Transverse colon (tissue), 4 donors: ENCODE results near the gene CEP135. TPM values are rescaled to one million over a fixed set of nuclear protein-coding genes. Genes with fewer than 3 reads are reported as not detected.

ENCODE experiments used
- DNase-seq: peaks from one replicate; pipeline ENCODE4 v3.0.0-alpha.2; 2019
- H3K27ac ChIP-seq, 4 donors: fragments of 200-600 bp; sonication (generic); 2 replicates each; pipeline ENCODE4 v1.5.1; 2016 to 2018; ENCODE audit warnings: inconsistent platforms in 4 of 4
- H3K27me3 ChIP-seq: fragments of 200-600 bp; sonication (generic); 2 replicates; pipeline ENCODE4 v1.5.1; 2017; ENCODE audit warnings: inconsistent platforms
- H3K36me3 ChIP-seq, 4 donors: fragments of 200-600 bp; sonication (generic); 2 replicates each; pipeline ENCODE4 v1.5.1; 2017 to 2019; ENCODE audit warnings: inconsistent platforms in 4 of 4
- H3K4me1 ChIP-seq, 4 donors: fragments of 200-600 bp; sonication (generic); 2 replicates each; pipeline ENCODE4 v1.5.1; 2017 to 2020; ENCODE audit warnings: inconsistent platforms in 4 of 4
- H3K4me3 ChIP-seq, 4 donors: fragments of 200-600 bp; sonication (generic); 1 replicate in 1 of 4; 2 replicates in 3 of 4; pipeline versions ENCODE4 v1.5.1 to v1.6.1; 2017 to 2019; ENCODE audit warnings: inconsistent platforms in 4 of 4
- H3K9me3 ChIP-seq, 2 donors: fragments of 200-600 bp; sonication (generic); 2 replicates each; pipeline ENCODE4 v1.5.1; 2017 to 2019; ENCODE audit warnings: inconsistent platforms in 2 of 2
- CTCF ChIP-seq, 5 experiments: fragments of 200-600 bp in 3 of 5; fragments of 450-650 bp in 2 of 5; sonication (generic) in 3 of 5; IDR thresholded peaks; 1 replicate in 2 of 5; 2 replicates in 3 of 5; pipeline ENCODE4 v1.5.1; 2016 to 2017; ENCODE audit warnings: antibody characterized with exemption in 5 of 5, inconsistent platforms in 3 of 5, mild to moderate bottlenecking in 2 of 5, moderate library complexity in 1 of 5
- EP300 ChIP-seq: sonication (generic); formaldehyde crosslinking; IDR thresholded peaks from one replicate; pipeline ENCODE4 v1.6.1; 2017; ENCODE audit warnings: antibody characterized with exemption, low read depth
- POLR2A ChIP-seq: fragments of 450-650 bp; IDR thresholded peaks from one replicate; pipeline ENCODE4 v1.6.1; 2016; ENCODE audit warnings: antibody characterized with exemption, mild to moderate bottlenecking, moderate library complexity
- POLR2AphosphoS5 ChIP-seq, 3 donors: sonication (generic); formaldehyde crosslinking; IDR thresholded peaks; one replicate each; pipeline ENCODE4 v1.6.1; 2016; ENCODE audit warnings: antibody characterized with exemption in 3 of 3
- WGBS, 2 donors: methylation state at CpG; one replicate each; pipeline ENCODE4 v1.1.5; 2018; ENCODE audit warnings: low coverage in 1 of 2; 5-methylcytosine and 5-hydroxymethylcytosine counted together
- in situ Hi-C, 4 donors: fragments of 200-750 bp; cut with MboI; loops; one replicate each; pipeline versions ENCODE4 v1.15.0 to v1.15.1; 2017; ENCODE audit warnings: low sequenced_read_pairs in 3 of 4, low pct_ligation_motif_present in 1 of 4, low pct_unique_long_range_greater_than_20kb in 1 of 4
- intact Hi-C: fragments of 100-400 bp; cut with DNase I; formaldehyde crosslinking; loops from one replicate; pipeline ENCODE4 v1.15.1; 2023; ENCODE audit warnings: low total_unique reads
- total RNA-seq, 4 donors: library from RNA; depleted of rRNA; stranded (reverse); fragments of >200 nt; gene quantifications; one replicate each; pipeline ENCODE4 v1.1.0, GENCODE V29; 2016

The CEP135 gene
- total RNA-seq, 4 donors from 2014 or later, result 4.5 to 18.0 (median 9.9) TPM

GRCh38 chr4:55951191-55951922, 2.6 kb downstream of the CEP135 start:
- no peak overlapping the region for H3K27ac ChIP-seq
- peaks cover 8 to 27% (median 19%) of the 10 kb centered on the region in 4 donors for H3K4me1 ChIP-seq
- H3K4me3 ChIP-seq, result no peak overlapping the region
- intact Hi-C loops (no loop called here), in situ Hi-C loops (loop anchor here in 1 of 4 donors (10.0 kb wide), 1 partner anchor 353 kb away; no protein-coding TSS in a partner anchor)
- WGBS, 2 donors, result 94 to 98% methylated on average over 3 to 5 of the region's 5 CpGs
- no peak for DNase-seq
- H3K9me3 ChIP-seq, result no peaks in the 10 kb centered on the region
- no peaks in the 10 kb centered on the region for H3K27me3 ChIP-seq
- TF ChIP-seq CTCF (IDR thresholded peaks at IDR 0.05) (no peak), POLR2AphosphoS5 (IDR thresholded peaks at IDR 0.05) (no peak), EP300 (no peak), POLR2A (no peak)
- peaks cover 0 to 7% (median 0%) of the 10 kb centered on the region in 4 donors for H3K36me3 ChIP-seq

GRCh38 chr4:55955710-55956109, 7.0 kb downstream of the CEP135 start:
- TF ChIP-seq CTCF (IDR thresholded peaks at IDR 0.05) (no peak), POLR2AphosphoS5 (IDR thresholded peaks at IDR 0.05) (no peak), POLR2A (no peak), EP300 (no peak)
- DNase-seq, result no peak
- in situ Hi-C loops (loop anchor here in 1 of 4 donors (10.0 kb wide), 1 partner anchor 349 kb away; no protein-coding TSS in a partner anchor), intact Hi-C loops (no loop called here)
- peaks cover 0 to 32% (median 2%) of the 10 kb centered on the region in 4 donors for H3K36me3 ChIP-seq
- H3K9me3 ChIP-seq, result no peaks in the 10 kb centered on the region
- no peaks in the 10 kb centered on the region for H3K27me3 ChIP-seq
- H3K27ac ChIP-seq, result no peak overlapping the region
- 93 to 100% methylated on average over 1 of the region's 1 CpG for WGBS, 2 donors
- H3K4me1 ChIP-seq, result peaks cover 0 to 2% (median 0%) of the 10 kb centered on the region in 4 donors
- H3K4me3 ChIP-seq, result no peak overlapping the region

GRCh38 chr4:55959655-55960054, 10.9 kb downstream of the CEP135 start:
- TF ChIP-seq POLR2A (no peak), EP300 (no peak), POLR2AphosphoS5 (IDR thresholded peaks at IDR 0.05) (no peak), CTCF (IDR thresholded peaks at IDR 0.05) (no peak)
- no peak overlapping the region for H3K4me3 ChIP-seq

GRCh38 chr4:55964046-55964445, 15.3 kb downstream of the CEP135 start:
- intact Hi-C loops, result no loop called here
- in situ Hi-C loops, result no loop called here
- no peaks in the 10 kb centered on the region for H3K9me3 ChIP-seq
- H3K4me3 ChIP-seq, result no peak overlapping the region
- no peaks in the 10 kb centered on the region for H3K4me1 ChIP-seq
- no peak for DNase-seq
- no peak overlapping the region for H3K27ac ChIP-seq
- no peaks in the 10 kb centered on the region for H3K27me3 ChIP-seq
- TF ChIP-seq POLR2A, result no peak
- no peak for TF ChIP-seq EP300
- TF ChIP-seq POLR2AphosphoS5 (IDR thresholded peaks at IDR 0.05), result no peak
- TF ChIP-seq CTCF (IDR thresholded peaks at IDR 0.05), result no peak
- 94 to 96% methylated on average over 3 of the region's 3 CpGs for WGBS, 2 donors
- peaks cover 0 to 8% (median 3%) of the 10 kb centered on the region in 4 donors for H3K36me3 ChIP-seq

More at GRCh38 chr4:55959655-55960054, 10.9 kb downstream of the CEP135 start:
- no peaks in the 10 kb centered on the region for H3K9me3 ChIP-seq
- intact Hi-C loops, result no loop called here
- no peaks in the 10 kb centered on the region for H3K27me3 ChIP-seq
- H3K27ac ChIP-seq, result no peak overlapping the region
- no peaks in the 10 kb centered on the region for H3K4me1 ChIP-seq
- peaks cover 0 to 32% (median 2%) of the 10 kb centered on the region in 4 donors for H3K36me3 ChIP-seq
- in situ Hi-C loops, result loop anchor here in 1 of 4 donors (10.0 kb wide), 1 partner anchor 345 kb away; no protein-coding TSS in a partner anchor
- no peak for DNase-seq
